Glomerular endothelial cell (primary cell): Measurements from ENCODE around the gene TMEM8B. TPM values are rescaled to one million over a fixed set of nuclear protein-coding genes. Genes with fewer than 3 reads are reported as not detected.

Experiments
- DNase-seq: peaks from one replicate; pipeline ENCODE4 v3.0.0-alpha.2; 2011; ENCODE audit warnings: low read depth, low spot score; ENCODE audit errors: extremely low read depth
- total RNA-seq: library from RNA; depleted of rRNA; stranded (reverse); fragments of >200 nt; gene quantifications from 2 replicates; pipeline ENCODE4 v1.2.3, GENCODE V29; 2015

The TMEM8B gene, protein sequence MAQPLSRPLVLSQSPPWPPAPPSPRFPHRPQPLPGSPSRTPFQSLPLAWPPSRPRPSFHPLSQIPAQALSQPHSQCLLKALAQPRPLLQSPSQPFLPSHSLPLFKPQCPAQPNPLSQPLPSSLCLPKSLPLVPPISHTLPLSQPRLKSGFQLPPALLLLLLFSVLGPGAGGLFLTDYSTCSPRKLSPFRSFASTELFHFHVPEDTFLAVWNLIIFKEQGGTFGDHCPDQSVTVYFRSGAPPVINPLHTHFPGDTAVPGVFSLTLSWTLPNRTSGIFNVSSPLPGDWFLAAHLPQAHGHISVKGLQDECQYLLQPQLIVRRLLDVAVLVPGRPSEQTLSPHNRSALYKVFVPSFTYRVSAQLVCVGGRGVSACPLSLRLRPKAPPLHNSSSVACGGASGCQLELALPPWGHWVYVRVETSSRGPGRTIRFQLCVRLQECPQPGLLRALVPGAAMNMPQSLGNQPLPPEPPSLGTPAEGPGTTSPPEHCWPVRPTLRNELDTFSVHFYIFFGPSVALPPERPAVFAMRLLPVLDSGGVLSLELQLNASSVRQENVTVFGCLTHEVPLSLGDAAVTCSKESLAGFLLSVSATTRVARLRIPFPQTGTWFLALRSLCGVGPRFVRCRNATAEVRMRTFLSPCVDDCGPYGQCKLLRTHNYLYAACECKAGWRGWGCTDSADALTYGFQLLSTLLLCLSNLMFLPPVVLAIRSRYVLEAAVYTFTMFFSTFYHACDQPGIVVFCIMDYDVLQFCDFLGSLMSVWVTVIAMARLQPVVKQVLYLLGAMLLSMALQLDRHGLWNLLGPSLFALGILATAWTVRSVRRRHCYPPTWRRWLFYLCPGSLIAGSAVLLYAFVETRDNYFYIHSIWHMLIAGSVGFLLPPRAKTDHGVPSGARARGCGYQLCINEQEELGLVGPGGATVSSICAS
- total RNA-seq, result 1.9 and 3.0 TPM in 2 replicates

DNA sequence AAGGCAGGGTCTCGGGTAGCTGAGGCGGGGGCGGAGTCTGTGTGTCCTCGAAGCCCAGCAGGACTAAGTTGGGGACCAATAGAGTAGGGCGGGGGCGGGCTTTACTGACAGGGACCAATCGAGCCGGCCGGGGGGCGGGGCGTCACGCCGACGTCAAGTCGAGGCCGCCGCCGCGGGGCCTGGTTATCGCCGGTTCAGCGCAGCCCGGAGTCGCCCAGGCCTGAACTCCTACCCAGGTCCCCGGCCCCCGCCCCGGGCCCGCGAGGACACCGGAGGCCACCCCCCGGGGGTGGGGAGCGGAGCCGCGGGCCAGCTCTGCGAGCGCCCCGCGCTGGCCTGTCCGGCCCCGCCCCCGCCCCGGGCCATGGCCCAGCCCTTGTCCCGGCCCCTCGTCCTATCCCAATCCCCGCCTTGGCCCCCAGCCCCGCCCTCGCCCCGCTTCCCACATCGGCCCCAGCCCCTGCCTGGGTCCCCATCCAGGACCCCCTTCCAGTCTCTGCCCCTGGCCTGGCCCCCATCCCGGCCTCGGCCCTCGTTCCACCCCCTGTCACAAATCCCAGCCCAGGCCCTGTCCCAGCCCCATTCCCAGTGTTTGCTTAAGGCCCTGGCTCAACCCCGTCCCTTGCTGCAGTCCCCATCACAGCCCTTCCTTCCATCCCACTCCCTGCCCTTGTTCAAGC lies at the start of gene TMEM8B:
Gene TMEM8B (plus strand): TSS at position 145 of the 680 bp plus-strand sequence. CDS start 220 bp downstream, at position 365.
- no peak for DNase-seq

DNA sequence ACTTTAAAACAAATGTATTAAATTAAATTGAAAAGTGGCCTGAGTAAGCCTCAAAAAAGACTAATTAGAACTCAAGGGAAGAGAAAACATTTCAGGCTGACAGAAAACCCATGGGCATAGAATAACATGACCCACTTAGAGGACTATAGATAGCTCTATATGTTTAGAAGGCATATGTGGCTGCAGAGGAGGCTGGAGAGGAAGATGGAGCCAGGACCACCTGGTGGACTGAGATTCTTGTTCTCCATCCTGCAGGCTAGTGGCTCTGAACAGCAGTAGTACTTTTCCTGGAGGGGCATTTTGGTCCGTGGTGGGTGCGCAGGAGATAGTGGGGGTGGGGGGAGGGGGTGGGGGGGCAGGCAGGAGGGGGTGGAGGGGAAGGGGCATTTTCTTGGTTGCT lies 48.0 kb upstream of the TMEM8B start:
- no peak for DNase-seq

DNA sequence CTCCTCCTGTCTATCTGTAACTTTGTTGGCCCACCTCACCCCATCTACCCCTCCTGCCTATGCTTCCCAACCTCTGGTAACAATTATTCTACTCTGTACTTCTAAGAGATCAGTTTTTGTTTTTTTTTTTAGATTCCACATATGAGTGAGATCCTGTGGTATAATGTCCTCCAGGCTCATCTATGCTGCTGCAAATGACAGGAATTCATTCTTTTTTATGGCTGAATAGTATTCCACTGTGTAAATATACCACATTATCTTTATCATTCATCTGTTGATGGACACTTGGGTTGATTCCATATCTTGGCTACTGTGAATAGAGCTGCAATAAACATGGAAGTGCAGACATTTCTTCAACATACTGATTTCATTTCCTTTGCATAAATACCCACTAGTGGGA lies 45.6 kb upstream of the TMEM8B start:
- DNase-seq, result no peak

DNA sequence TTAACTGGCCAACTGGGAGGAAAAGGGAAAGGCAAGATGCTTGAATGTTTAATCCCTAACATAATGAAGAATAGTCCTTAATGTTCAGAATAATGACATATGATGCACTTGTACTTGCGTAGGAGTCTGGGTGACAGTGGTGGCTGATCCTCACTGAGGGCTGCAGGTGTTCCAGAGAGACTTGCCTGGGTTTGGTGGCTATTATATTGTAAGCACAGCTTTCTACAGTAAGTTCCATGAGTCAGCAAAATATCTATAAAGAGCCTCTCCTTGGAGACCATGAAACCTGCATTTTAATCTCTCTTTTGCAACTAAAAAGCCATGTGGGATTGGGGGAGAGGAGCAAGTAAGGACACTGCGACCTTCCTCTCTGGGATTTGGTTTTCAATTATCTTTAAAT lies 39.5 kb upstream of the TMEM8B start:
- no peak for DNase-seq

DNA sequence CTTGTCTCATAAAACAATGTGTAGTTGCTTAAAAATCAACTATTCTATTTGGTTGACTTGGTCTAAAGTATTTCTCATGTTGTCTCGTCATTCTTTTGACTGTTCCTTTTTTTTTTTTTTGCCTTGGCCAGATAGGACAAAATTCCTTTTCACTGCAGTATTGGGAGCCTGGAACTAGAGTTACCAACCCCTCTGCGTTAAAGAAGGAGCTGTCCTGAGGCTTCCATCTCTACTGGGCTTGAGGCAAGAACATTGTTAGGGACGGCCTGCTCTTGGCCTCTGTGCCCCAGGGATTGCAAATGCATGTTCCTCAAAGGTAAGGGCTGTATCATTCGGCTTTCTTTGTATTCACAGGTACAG lies 39.0 kb upstream of the TMEM8B start:
- no peak for DNase-seq

DNA sequence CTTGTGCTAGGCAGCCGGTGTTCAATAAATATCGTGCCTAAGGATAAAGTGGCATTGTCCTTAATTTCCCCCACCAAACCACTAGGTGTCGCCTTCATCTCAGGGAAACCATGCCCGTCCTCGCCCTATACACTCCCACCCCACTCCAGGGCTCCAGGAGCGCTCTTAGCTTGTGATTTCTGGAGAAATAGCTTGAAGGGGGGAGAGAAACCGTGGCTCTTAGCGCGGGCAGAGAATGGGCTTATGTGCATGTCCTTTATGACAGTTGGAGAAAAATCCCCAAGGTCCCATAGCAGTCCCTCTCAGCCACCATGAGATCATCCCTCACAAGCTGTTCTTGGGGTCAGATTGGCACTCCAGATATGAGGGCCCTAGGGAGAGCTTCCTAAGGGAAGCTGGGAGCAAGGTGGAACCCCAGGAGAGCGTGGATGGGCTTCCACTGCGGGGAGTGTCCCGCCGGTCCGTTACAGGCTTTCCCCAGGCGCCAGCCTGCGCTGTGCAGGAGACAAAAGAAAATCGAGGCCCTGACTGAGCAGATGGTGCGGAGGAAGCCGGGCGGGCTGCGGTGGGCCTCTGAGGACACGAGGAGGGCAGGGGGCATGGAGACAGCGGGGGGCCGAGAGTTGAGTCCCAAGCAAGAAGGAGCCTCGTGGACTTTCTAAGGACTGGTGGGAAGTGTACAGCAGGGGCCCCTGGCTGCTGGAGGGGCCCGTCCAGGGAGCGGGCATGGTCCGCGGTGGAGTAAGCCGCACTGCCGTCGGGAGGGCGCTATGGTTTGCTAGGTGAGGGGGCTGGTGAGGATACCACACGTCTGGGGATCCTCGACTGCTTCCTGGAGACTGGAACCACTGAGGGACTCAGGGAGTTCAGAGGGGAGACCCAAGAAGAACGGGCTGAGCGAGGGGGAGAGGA lies 38.4 kb upstream of the TMEM8B start:
- DNase-seq, result no peak

DNA sequence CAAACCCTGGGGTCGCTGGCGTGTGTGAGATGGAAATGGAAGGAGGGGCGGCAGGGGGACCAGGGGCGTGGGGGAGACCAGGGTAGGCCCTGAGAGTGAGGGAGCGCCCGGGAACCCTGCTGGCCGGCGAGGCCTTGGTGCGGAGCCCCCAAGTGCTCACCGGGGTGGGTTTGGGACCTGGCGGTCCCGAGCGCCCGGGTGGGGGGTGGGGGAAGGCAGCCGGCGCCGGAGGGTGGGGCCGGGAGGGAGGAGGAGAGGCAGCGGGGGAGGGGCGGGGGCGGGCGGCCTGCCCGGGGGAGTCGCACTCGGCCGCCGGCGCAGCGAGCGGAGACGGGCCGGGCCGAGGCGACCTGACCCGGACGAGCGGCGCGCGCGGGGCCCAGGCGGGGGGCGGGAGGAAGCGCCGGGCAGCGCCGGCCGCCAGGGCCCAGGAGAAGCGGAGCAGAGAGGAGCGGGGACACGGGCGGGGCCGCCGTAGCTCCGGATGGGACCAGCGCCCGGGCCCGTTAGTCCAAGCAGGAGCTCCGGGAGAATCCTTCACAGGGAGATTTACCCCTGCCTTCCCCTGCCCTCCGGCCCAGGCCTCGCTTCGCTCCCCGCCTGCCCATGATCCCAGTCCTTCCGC lies 37.6 kb upstream of the TMEM8B start, which contains the start of gene NPR2:
Gene NPR2 (plus strand): TSS at position 295 of the 625 bp plus-strand sequence. CDS start 818 bp downstream, outside the sequence.
- no peak for DNase-seq

DNA sequence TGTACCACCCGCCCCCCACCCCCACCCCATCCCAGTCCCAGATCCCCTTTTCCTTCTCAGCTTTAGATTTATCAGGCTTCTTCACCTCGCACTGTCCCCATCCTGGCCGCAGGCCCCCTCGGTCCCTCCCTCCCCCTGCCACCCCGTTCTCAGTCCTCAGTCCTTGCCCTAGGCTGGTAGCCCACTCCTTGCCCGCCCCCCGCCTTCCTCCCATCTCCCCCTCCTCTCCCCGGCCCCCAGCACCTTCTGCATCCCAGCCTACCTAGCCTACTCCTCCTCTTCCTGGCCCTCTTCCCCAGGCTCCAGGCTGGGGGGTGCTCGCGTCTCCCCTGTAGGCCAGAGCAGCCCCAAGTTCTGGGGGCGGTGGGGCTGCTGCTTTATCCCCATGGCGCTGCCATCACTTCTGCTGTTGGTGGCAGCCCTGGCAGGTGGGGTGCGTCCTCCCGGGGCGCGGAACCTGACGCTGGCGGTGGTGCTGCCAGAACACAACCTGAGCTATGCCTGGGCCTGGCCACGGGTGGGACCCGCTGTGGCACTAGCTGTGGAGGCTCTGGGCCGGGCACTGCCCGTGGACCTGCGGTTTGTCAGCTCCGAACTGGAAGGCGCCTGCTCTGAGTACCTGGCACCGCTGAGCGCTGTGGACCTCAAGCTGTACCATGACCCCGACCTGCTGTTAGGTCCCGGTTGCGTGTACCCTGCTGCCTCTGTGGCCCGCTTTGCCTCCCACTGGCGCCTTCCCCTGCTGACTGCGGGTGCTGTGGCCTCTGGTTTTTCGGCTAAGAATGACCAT lies 36.8 kb upstream of the TMEM8B start:
- no peak for DNase-seq

DNA sequence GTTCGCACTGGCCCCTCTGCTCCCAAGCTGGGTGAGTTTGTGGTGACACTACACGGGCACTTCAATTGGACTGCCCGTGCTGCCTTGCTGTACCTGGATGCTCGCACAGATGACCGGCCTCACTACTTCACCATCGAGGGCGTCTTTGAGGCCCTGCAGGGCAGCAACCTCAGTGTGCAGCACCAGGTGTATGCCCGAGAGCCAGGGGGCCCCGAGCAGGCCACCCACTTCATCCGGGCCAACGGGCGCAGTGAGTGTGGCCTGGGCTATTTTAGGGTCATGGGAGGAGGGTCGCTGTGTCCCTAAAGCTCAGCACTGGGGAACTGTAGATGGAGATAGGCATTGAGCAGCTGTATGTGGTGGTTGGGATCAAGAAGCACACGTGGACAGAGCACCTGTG lies 36.2 kb upstream of the TMEM8B start:
- DNase-seq, result no peak

DNA sequence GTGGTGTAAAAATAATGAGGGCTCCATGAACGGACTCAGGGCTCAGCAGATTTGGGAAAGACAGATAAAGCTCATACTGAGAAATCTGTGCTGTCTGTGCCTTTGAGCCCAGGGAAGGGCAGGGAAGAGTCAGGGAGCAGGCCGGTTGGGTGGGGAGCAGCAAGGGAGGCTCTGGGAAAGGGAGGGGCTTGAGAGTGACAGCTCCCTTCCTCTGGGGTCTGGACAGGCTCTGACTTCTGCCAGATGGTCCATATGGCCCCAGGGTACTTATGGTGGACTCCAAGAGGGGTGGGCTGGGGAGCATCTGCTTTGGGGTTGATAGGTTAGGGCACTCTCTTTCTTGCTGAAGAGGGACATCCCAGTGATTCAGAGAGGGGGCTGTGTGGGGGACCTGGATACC lies 35.6 kb upstream of the TMEM8B start:
- DNase-seq, result no peak

DNA sequence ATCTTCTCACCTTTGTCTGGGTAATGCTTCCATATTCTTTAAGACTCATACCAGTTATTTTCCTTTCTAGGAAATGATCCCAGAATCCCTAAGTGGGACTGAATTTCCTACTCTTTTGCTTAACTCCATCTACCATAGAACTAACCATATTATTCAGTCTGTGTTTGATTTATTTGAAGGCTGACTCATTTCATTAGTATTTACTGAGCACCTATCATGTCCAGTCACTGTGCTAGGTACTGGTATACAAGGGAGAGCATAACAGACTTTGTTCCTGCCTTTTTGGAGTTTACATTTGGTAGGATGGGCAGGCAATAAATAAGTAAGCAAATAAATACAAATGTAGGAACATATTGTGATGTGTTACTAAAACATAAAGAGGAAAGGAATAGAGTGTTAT lies 33.3 kb upstream of the TMEM8B start:
- DNase-seq, result no peak

DNA sequence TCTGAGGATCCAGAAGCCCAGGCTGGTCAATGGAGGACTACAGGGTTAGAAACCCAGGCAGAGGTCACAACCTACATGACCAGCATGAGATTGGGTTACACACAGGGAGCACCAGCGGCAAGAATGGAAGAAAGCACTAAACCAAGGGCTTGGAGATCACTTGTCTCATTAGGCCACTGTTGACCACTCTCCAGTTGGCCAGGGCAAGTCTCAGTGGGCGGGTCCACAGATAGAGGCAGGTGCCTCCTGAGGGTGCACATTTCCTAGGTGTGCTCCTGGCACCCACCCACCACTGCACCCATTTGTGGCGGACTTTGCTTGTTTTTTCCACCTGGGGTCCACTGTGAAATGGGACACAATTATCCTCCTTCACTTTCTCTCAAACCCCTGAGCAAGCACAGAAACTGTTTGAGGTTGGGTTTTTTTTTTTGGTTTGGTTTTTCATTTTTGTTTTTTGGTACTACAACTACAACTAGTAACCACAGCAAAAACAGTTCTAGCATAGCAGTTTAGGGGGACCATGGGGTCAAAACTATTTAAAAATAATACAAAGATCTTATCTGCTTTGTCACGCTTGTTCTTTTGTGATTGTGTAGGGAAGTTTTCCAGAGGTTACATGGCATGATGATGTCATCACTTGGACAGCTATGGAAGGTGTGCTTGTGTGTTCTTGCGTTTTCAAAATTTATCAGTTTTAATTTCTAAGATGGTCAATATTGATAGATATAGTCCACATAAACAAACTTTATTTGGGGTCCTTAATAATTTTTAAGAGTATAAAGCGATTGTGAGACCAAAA lies 31.5 kb upstream of the TMEM8B start:
- DNase-seq, result no peak

DNA sequence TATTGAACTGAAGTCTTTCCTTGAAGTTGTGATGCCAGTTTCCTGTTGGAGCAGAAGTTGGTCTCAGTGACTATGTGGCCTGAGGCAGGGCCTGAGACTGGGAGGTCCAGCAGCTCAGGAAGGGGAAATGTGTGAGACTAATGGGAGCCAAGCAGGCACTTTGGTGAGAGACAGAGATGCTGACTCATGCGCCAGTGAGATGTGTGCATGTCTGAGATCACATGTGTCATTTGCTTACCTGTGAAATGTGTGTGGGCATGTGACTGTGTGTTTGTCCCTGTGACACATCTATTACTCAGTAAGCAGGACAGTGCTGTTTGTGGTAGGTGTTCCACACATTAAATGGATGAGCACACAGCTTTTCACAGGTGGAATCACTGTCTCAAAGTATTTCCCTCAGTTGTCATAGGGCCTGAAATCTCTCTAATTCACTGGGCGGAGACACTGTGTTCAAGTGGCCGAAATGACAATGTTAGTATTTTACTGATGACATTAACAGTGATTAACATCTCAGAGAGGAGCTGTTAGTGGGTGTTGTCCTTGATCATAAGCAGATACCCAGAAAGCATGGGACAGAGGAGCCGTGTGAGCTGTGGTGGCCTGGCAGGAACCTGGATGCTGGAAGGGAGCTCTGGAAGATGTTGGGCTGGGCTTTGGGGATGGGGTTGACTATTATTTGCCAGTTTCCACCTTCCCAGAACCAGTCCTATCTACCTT lies 30.2 kb upstream of the TMEM8B start:
- no peak for DNase-seq

DNA sequence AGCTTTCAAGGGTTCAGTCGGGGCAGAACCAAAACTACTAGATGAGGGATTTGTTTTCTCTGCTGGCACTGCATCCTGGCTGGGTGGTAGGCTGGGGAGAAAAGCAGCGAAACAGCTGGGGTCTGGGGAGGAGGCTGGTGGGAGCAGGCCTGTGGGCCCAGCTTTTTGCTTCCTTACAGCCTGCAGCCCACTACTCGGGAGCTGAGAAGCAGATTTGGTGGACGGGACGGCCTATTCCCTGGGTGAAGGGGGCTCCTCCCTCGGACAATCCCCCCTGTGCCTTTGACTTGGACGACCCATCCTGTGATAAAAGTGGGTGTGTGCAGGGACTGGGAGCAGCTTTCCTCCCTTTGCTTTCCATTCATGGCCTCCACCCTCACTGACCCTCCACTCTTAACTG lies 28.5 kb upstream of the TMEM8B start:
- no peak for DNase-seq

DNA sequence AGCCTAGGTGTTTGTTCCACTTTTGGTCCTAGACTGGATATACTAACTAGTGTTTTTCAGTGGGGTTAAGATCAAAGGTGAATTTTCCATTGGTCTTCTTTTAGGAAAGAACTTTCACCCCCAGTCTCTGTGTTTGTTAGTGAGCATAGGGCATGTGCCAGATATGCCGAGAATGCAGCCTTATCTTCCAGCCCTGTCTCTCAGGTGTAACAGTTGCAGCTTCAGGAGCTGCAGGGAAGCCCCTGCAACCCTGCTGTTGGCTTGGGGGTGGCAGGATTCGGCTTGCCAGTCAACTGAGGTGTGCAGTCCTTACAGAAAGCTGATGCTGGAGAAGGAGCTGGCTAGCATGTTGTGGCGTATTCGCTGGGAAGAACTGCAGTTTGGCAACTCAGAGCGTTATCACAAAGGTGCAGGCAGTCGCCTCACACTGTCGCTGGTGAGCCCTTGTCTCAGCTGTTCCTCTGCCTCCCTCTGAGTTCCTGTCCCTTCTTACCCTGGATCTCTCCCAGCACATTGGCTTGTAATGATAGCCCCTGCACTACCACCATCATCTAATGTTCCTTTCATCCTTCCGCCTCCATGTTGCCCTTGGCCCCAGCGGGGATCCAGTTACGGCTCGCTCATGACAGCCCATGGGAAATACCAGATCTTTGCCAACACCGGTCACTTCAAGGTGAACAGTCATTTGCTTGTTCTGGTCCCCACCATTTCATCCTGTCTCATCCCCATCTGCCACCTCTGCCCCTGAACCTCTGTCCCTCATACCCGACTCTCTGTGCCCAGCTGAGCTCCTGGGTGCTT lies 27.5 kb upstream of the TMEM8B start:
- no peak for DNase-seq

DNA sequence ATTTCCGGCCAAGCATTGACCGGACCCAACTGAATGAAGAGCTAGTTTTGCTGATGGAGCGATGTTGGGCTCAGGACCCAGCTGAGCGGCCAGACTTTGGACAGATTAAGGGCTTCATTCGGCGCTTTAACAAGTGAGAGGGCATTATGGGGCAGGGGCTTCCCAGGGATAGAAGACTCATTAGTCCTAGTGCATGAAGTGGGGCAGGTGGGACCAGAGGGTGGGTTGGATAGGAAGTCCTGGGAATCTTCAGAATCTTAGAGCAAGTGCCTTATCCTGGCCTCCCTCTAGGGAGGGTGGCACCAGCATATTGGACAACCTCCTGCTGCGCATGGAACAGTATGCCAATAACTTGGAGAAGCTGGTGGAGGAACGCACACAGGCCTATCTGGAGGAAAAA lies 22.9 kb upstream of the TMEM8B start:
- no peak for DNase-seq

DNA sequence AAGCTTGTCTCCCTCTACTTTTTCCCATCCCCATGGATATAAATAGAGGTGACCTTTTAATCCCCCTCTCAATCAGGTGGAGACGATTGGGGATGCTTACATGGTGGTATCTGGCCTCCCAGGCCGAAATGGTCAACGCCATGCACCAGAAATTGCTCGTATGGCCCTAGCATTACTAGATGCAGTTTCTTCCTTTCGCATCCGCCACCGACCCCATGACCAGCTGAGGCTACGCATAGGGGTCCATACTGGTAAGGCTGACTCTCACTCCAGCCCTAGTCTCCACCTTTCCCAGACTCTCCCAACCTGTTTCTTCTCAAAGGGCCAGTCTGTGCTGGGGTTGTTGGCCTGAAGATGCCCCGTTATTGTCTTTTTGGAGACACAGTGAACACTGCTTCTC lies 20.6 kb upstream of the TMEM8B start:
- DNase-seq, result no peak
